ENCODE data around the gene BANK1.

Gene BANK1

GRCh38 chr4:101835121-101835904, 44.8 kb downstream of the BANK1 start:
- Mint-ChIP-seq H3K4me3 (no peak overlapping the region), H3K4me1 (ENCODE audit: low read depth) (no peaks in the 10 kb centered on the region), H3K9me3 (no peaks in the 10 kb centered on the region), H3K27ac (no peak overlapping the region), H3K27me3 (peaks cover 16% of the 10 kb centered on the region), H3K36me3 (ENCODE audit: low read depth) (no peaks in the 10 kb centered on the region)
- DNase-seq, result no peak

- Mint-ChIP-seq H3K27ac (no peak overlapping the region), H3K9me3 (no peaks in the 10 kb centered on the region)
- no peak for DNase-seq
Observed at GRCh38 chr4:101843054-101843453, 52.5 kb downstream of the BANK1 start.

GRCh38 chr4:101846550-101846949, 56.0 kb downstream of the BANK1 start:
- Mint-ChIP-seq H3K27ac (no peak overlapping the region), H3K9me3 (no peaks in the 10 kb centered on the region), H3K36me3 (ENCODE audit: low read depth) (no peaks in the 10 kb centered on the region), H3K4me3 (no peak overlapping the region), H3K27me3 (no peaks in the 10 kb centered on the region), H3K4me1 (ENCODE audit: low read depth) (no peaks in the 10 kb centered on the region)
- no peak for DNase-seq

More at GRCh38 chr4:101843054-101843453, 52.5 kb downstream of the BANK1 start:
- no peaks in the 10 kb centered on the region for H3K36me3 Mint-ChIP-seq (ENCODE audit: low read depth)
- H3K4me3 Mint-ChIP-seq, result no peak overlapping the region
- H3K27me3 Mint-ChIP-seq, result no peaks in the 10 kb centered on the region
- no peaks in the 10 kb centered on the region for H3K4me1 Mint-ChIP-seq (ENCODE audit: low read depth)

- no peak overlapping the region for H3K4me3 Mint-ChIP-seq
Observed at GRCh38 chr4:101850698-101851097, 60.2 kb downstream of the BANK1 start.

DNA sequence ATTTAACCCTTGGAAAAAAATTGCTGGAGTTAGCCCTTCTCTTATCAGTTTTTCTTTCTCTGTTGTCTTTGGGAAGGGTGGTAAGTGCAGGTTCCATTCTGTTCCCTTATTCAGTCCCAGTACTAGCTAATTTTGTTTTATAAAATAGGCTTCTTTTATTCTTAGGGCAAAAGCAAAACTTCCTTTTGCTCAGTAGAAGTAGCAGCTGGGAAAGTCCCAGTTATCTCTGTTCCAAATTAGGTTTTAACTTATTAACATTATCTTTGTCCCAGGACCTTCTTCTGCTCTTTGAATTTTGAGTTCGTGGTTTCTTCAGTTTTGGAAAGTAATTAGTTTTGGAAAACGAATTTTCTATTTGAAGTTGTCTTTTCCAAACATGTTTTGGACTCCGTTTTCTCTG, 61.1 kb downstream of the BANK1 start:
- Mint-ChIP-seq H3K36me3 (ENCODE audit: low read depth) (no peaks in the 10 kb centered on the region), H3K4me3 (no peak overlapping the region), H3K4me1 (ENCODE audit: low read depth) (no peaks in the 10 kb centered on the region), H3K9me3 (no peaks in the 10 kb centered on the region), H3K27ac (no peak overlapping the region), H3K27me3 (no peaks in the 10 kb centered on the region)
- DNase-seq, result no peak

More at GRCh38 chr4:101850698-101851097, 60.2 kb downstream of the BANK1 start:
- no peaks in the 10 kb centered on the region for H3K9me3 Mint-ChIP-seq
- H3K27ac Mint-ChIP-seq, result no peak overlapping the region
- H3K36me3 Mint-ChIP-seq (ENCODE audit: low read depth), result no peaks in the 10 kb centered on the region
- DNase-seq, result no peak
- no peaks in the 10 kb centered on the region for H3K4me1 Mint-ChIP-seq (ENCODE audit: low read depth)
- no peaks in the 10 kb centered on the region for H3K27me3 Mint-ChIP-seq

- Mint-ChIP-seq H3K27me3 (no peaks in the 10 kb centered on the region), H3K27ac (no peak overlapping the region), H3K9me3 (no peaks in the 10 kb centered on the region), H3K4me3 (no peak overlapping the region), H3K36me3 (ENCODE audit: low read depth) (no peaks in the 10 kb centered on the region), H3K4me1 (ENCODE audit: low read depth) (no peaks in the 10 kb centered on the region)
- no peak for DNase-seq
Observed at GRCh38 chr4:101853028-101853427, 62.5 kb downstream of the BANK1 start.

DNA sequence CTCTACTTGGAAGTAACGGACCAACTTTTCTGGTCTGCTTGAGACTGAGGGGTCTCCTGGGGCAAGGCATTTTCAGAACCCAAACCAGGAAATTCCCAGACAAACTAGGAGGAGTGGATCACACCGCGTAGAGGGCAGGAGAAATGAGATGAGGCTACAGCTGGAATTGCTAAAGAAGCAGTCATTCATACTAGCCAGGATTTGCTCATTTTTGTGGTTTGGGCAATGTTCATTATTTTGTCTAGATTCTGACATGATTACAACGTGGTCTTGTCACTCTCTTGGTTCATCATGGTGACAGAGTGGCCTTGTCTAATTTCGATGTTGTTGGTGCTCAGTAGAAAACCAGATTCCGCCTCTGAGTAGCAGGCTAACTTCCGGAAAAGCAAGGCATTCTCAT, 63.2 kb downstream of the BANK1 start:
- no peak for DNase-seq
- Mint-ChIP-seq H3K27me3 (peaks cover under 1% of the 10 kb centered on the region), H3K4me1 (ENCODE audit: low read depth) (no peaks in the 10 kb centered on the region), H3K36me3 (ENCODE audit: low read depth) (no peaks in the 10 kb centered on the region), H3K4me3 (no peak overlapping the region), H3K9me3 (no peaks in the 10 kb centered on the region), H3K27ac (no peak overlapping the region)

- Mint-ChIP-seq H3K4me3 (no peak overlapping the region), H3K36me3 (ENCODE audit: low read depth) (no peaks in the 10 kb centered on the region), H3K27me3 (peaks cover 4% of the 10 kb centered on the region), H3K9me3 (no peaks in the 10 kb centered on the region), H3K4me1 (ENCODE audit: low read depth) (no peaks in the 10 kb centered on the region), H3K27ac (no peak overlapping the region)
- DNase-seq, result no peak
Observed at GRCh38 chr4:101855239-101855638, 64.7 kb downstream of the BANK1 start.

DNA sequence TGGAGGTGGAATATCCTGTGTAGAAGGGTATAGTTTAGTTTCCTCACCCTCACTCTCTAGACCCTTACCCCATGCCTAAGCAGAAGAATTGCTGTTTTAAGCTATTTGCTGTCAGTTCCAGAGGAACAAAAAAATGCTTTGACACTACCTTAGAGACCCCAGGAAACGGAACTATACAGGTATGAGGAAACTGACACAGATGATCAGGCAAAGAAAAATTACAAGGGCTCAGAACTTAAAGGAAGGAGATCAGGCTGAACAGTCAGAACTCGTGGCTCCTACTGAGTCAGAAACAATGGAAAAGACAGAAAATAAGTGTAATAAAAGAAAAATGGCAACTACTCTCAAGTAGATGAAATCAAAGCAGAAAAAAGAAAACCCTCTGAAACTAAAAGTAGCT, 65.6 kb downstream of the BANK1 start:
- no peak overlapping the region for H3K4me3 Mint-ChIP-seq
- H3K36me3 Mint-ChIP-seq (ENCODE audit: low read depth), result no peaks in the 10 kb centered on the region
- no peak overlapping the region for H3K27ac Mint-ChIP-seq

DNA sequence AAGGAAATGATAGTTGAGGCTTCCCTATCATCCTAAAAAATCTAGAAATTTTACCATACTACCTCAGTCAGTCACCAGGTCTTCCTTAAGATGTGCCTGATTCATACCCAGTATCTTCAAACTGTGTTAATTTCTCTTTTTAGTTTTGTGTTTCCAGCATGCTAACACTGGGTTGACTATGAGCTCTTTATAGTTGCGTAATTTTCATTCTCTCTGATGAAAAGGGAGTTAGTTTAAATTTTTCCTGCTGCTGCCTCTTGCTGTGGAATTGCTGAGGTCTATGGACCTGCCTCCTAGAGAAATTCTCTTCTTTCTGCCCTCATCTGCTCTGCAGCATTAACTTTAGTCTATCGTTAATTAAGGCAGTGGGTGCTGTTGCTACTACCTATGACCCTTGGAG, 66.6 kb downstream of the BANK1 start:
- DNase-seq, result no peak
- Mint-ChIP-seq H3K36me3 (ENCODE audit: low read depth) (no peaks in the 10 kb centered on the region), H3K4me1 (ENCODE audit: low read depth) (no peaks in the 10 kb centered on the region), H3K27me3 (peaks cover 10% of the 10 kb centered on the region), H3K27ac (no peak overlapping the region), H3K9me3 (no peaks in the 10 kb centered on the region), H3K4me3 (no peak overlapping the region)

More for the DNA sequence above, 65.6 kb downstream of the BANK1 start:
- DNase-seq, result no peak
- Mint-ChIP-seq H3K4me1 (ENCODE audit: low read depth) (no peaks in the 10 kb centered on the region), H3K9me3 (no peaks in the 10 kb centered on the region), H3K27me3 (peaks cover 10% of the 10 kb centered on the region)

DNA sequence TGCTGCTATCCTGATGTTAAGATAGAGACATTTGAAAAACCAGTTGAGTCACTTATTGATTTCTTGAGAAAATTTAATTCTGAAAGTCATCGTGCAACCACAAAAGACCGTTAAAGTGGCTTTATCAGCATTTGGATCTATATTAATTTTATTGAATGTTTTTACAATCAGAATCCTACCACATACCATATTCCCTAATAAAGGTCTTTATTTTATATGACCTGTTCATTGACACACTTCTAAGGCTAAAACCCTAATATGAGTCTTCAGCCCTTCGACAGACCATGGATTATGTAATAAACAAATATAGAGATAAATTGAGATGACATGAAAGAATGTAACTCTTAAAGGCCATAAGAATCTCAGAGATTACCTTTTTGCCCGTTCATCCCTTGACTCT, 68.1 kb downstream of the BANK1 start:
- Mint-ChIP-seq H3K4me1 (ENCODE audit: low read depth) (no peaks in the 10 kb centered on the region), H3K27ac (no peak overlapping the region), H3K9me3 (no peaks in the 10 kb centered on the region), H3K36me3 (ENCODE audit: low read depth) (no peaks in the 10 kb centered on the region), H3K4me3 (no peak overlapping the region), H3K27me3 (peaks cover 10% of the 10 kb centered on the region)
- no peak for DNase-seq

DNA sequence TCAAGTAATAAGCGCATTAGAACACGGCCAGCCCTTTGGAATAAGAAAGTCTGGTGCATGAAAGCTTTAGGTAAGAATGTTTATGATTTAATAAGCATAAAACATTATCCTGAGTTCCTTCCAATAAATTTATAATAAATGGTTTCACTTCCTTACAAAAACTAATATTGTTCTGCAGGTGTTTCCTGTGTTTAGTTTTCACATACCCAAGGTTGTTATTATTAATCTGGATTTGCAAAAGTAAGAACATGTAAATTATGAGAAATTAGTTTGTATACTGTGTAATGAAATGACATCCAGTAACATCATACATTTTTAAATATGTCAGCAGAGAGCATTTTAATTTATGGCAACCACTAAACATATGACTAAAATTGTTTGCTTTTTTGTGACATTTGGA, 72.1 kb downstream of the BANK1 start:
- DNase-seq, result no peak
- no peak overlapping the region for H3K27ac Mint-ChIP-seq
- H3K4me1 Mint-ChIP-seq (ENCODE audit: low read depth), result no peaks in the 10 kb centered on the region
- H3K36me3 Mint-ChIP-seq (ENCODE audit: low read depth), result no peaks in the 10 kb centered on the region
- H3K4me3 Mint-ChIP-seq, result no peak overlapping the region
- no peaks in the 10 kb centered on the region for H3K9me3 Mint-ChIP-seq
- H3K27me3 Mint-ChIP-seq, result peaks cover 18% of the 10 kb centered on the region

- Mint-ChIP-seq H3K4me1 (ENCODE audit: low read depth) (no peaks in the 10 kb centered on the region), H3K9me3 (no peaks in the 10 kb centered on the region), H3K27ac (no peak overlapping the region), H3K4me3 (no peak overlapping the region), H3K27me3 (peaks cover 14% of the 10 kb centered on the region), H3K36me3 (ENCODE audit: low read depth) (no peaks in the 10 kb centered on the region)
- no peak for DNase-seq
Observed at GRCh38 chr4:101864660-101865059, 74.1 kb downstream of the BANK1 start.

GRCh38 chr4:101865501-101866062, 75.1 kb downstream of the BANK1 start:
- Mint-ChIP-seq H3K27ac (no peak overlapping the region), H3K27me3 (peaks cover 12% of the 10 kb centered on the region), H3K4me3 (no peak overlapping the region), H3K9me3 (no peaks in the 10 kb centered on the region), H3K36me3 (ENCODE audit: low read depth) (no peaks in the 10 kb centered on the region), H3K4me1 (ENCODE audit: low read depth) (no peaks in the 10 kb centered on the region)
- no peak for DNase-seq

DNA sequence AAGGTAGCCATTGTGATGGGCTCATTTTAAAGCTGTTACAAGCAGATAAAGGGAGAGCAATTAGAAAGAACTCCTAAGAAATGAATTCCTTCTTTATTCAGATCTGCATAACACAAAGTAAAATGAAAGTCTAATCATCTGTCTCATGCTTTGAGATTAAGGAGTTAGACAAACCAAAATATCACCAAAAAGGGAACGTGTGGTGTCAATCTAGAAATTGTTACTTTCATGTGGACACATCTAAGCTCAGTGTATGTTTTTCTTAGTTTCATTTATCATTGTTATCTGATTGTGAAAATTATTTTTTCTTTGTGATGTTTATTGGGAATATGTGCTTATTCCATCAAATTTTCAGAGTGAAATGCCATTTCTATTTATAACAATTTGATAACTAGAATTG, 80.3 kb downstream of the BANK1 start:
- no peak overlapping the region for H3K27ac Mint-ChIP-seq
- peaks cover 15% of the 10 kb centered on the region for H3K27me3 Mint-ChIP-seq
- no peaks in the 10 kb centered on the region for H3K9me3 Mint-ChIP-seq
- no peak overlapping the region for H3K4me3 Mint-ChIP-seq
- DNase-seq, result no peak
- H3K36me3 Mint-ChIP-seq (ENCODE audit: low read depth), result no peaks in the 10 kb centered on the region
- no peaks in the 10 kb centered on the region for H3K4me1 Mint-ChIP-seq (ENCODE audit: low read depth)

Data from activated T-cell treated with anti-CD3 and anti-CD28 coated beads, Interleukin-2, amount 50 U/mL, for 24 hours (primary cell).